Endothelial cell (in vitro differentiated cells): ENCODE measurements around the gene DEFB125. TPM values are rescaled to one million over a fixed set of nuclear protein-coding genes. Genes with fewer than 3 reads are reported as not detected.
A peak's percentile ranks its signal among the peaks of the same experiment; 100 is the strongest.
"Not testable (repeated sequence)": the region's sequence is repeated elsewhere in the genome, so short reads cannot be mapped to it uniquely, and the experiment has no call there.

Source experiments
- DNase-seq: peaks from one replicate; pipeline ENCODE4 v3.0.0; 2021; ENCODE audit warnings: low spot score
- H3K27ac Mint-ChIP-seq: one replicate; pipeline ENCODE4 v1.8.0; 2021; ENCODE audit warnings: mixed read lengths, inconsistent platforms; ENCODE audit not compliant: unreplicated experiment
- H3K27me3 Mint-ChIP-seq: one replicate; pipeline ENCODE4 v1.8.0; 2021; ENCODE audit warnings: mild to moderate bottlenecking, moderate library complexity, mixed read lengths, inconsistent platforms; ENCODE audit not compliant: unreplicated experiment
- H3K36me3 Mint-ChIP-seq: one replicate; pipeline ENCODE4 v1.8.0; 2021; ENCODE audit warnings: mild to moderate bottlenecking, low read depth, mixed read lengths, inconsistent platforms; ENCODE audit not compliant: unreplicated experiment
- H3K4me1 Mint-ChIP-seq: one replicate; pipeline ENCODE4 v1.8.0; 2021; ENCODE audit warnings: mild to moderate bottlenecking, mixed read lengths, inconsistent platforms; ENCODE audit not compliant: unreplicated experiment
- H3K4me3 Mint-ChIP-seq: one replicate; pipeline ENCODE4 v1.8.0; 2021; ENCODE audit warnings: mild to moderate bottlenecking, mixed read lengths, inconsistent platforms; ENCODE audit not compliant: unreplicated experiment
- H3K9me3 Mint-ChIP-seq: one replicate; pipeline ENCODE4 v1.8.0; 2021; ENCODE audit warnings: mixed read lengths, inconsistent platforms; ENCODE audit not compliant: unreplicated experiment
- total RNA-seq: library from RNA; stranded (reverse); fragmentation: NEBNext Ultra II Directional; extraction: Animal tissue kit (Norgen Biotek cat#: 25700); gene quantifications from one replicate; pipeline ENCODE4 v1.2.1, GENCODE V29; 2021; ENCODE audit not compliant: unreplicated experiment
- TF ChIP-seq, protein P1 (sequence below): fragments of 200-600 bp; sonication (generic); IDR thresholded peaks from one replicate; pipeline ENCODE4 v1.5.0; 2021; ENCODE audit warnings: antibody characterized with exemption; ENCODE audit not compliant: unreplicated experiment

Gene DEFB125
- total RNA-seq, 1 donor from 2014 or later, result not detected

DNA sequence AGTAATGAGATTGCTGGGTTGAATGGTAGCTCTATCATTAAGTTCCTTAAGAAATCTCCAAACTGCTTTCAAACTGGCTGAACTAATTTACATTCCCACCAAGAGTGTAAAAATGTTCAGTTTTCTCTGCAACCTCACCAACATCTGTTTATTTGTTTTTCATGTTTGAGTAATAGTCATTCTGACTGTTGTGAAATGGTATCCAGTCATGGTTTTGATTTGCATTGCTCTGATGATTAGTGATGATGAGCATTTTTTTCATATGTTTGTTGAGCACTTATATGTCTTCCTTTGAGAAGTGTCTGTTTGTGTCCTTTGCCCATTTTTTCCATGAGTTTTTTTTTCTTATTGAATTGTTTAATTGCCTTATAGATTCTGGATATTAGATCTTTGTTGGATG is 24.9 kb downstream of the DEFB125 start:
- no peak for DNase-seq
- no peak overlapping the region for H3K4me3 Mint-ChIP-seq
- H3K9me3 Mint-ChIP-seq, result no peaks in the 10 kb centered on the region
- TF ChIP-seq, protein P1, sequence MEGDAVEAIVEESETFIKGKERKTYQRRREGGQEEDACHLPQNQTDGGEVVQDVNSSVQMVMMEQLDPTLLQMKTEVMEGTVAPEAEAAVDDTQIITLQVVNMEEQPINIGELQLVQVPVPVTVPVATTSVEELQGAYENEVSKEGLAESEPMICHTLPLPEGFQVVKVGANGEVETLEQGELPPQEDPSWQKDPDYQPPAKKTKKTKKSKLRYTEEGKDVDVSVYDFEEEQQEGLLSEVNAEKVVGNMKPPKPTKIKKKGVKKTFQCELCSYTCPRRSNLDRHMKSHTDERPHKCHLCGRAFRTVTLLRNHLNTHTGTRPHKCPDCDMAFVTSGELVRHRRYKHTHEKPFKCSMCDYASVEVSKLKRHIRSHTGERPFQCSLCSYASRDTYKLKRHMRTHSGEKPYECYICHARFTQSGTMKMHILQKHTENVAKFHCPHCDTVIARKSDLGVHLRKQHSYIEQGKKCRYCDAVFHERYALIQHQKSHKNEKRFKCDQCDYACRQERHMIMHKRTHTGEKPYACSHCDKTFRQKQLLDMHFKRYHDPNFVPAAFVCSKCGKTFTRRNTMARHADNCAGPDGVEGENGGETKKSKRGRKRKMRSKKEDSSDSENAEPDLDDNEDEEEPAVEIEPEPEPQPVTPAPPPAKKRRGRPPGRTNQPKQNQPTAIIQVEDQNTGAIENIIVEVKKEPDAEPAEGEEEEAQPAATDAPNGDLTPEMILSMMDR, result no peak
- no peaks in the 10 kb centered on the region for H3K36me3 Mint-ChIP-seq
- no peak overlapping the region for H3K27ac Mint-ChIP-seq
- H3K27me3 Mint-ChIP-seq, result no peaks in the 10 kb centered on the region
- H3K4me1 Mint-ChIP-seq, result no peaks in the 10 kb centered on the region

DNA sequence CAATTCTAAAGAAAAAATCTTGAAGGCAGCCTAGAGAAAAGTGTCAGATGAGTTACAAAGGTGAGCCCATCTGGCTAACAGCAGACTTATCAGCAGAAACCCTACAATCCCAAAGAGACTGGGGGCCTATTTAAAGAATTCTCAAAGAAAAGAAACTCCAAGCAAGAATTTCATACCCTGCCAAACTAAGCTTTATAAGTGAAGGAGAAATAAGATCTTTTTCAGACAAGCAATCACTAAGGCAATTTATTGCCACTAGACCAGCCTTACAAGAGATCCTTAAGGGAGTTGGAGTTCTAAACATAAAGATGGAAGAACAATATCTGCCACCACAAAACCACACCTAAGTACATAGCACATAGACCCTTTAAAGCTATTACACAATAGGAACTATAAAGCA is 30.0 kb downstream of the DEFB125 start:
- no peak for DNase-seq
- TF ChIP-seq, protein P1, result no peak
- H3K27ac Mint-ChIP-seq, result no peak overlapping the region
- H3K4me3 Mint-ChIP-seq, result no peak overlapping the region
- no peaks in the 10 kb centered on the region for H3K4me1 Mint-ChIP-seq
- no peaks in the 10 kb centered on the region for H3K27me3 Mint-ChIP-seq
- no peaks in the 10 kb centered on the region for H3K9me3 Mint-ChIP-seq
- no peaks in the 10 kb centered on the region for H3K36me3 Mint-ChIP-seq

DNA sequence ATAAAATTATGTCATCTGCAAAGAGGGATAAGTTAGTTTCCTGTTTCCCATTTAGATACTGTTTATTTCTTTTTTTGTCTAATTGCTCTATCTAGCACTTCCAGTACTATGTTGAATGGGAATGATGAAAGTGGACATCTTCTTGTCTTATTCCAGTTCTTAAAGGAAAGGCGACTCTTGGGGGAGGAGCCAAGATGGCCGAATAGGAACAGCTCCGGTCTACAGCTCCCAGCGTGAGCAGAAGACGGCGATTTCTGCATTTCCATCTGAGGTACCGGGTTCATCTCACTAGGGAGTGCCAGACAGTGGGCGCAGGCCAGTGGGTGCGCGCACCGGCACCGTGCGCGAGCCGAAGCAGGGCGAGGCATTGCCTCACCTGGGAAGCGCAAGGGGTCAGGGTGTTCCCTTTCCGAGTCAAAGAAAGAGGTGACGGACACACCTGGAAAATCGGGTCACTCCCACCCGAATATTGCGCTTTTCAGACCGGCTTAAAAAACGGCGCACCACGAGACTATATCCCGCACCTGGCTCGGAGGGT is 42.4 kb downstream of the DEFB125 start:
- not testable (repeated sequence) for H3K4me1 Mint-ChIP-seq, H3K4me3 Mint-ChIP-seq, H3K9me3 Mint-ChIP-seq, H3K27me3 Mint-ChIP-seq, H3K36me3 Mint-ChIP-seq, DNase-seq, H3K27ac Mint-ChIP-seq

DNA sequence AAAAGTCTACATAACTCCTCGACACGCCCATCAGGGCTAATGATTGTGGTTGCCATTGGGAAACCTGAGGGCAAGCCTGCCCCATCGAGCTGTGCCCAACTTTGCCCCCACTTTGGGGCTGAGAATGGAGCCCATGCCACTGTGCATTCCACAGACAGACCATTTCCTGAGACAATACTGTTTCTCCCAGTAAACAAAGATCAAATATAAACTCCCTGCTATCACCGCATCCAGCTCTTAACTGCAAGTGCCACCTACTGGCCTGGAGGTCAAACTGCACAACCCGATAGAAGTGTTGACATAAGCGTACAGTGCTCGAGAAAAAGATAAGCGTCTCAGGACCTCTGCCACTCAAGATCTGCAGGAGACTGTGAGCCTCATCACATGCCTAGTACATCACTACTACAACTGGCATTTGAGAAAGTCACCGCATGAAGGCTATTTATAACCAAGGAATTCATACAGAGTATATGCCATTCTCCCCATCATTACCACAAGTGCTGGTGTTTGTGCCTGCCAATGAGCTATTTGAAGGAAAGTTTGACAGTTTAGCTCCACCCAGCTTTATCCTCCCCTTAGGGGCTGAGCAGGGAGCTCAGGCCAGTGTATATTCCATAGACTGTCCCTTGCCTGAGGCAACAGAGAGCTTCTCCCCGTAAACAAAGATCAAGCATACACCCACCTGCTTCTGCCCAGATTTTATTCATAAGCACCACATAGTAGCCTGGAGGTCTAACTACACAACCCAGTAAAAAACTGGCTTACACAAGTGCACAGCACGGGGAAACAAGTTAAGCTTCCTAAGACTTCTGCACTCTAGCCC is 50.4 kb downstream of the DEFB125 start:
- no peak overlapping the region for H3K27ac Mint-ChIP-seq
- no peak overlapping the region for H3K4me3 Mint-ChIP-seq
- TF ChIP-seq, protein P1, result peak; percentile 44
- H3K4me1 Mint-ChIP-seq, result peaks cover 5% of the 10 kb centered on the region
- no peaks in the 10 kb centered on the region for H3K9me3 Mint-ChIP-seq
- DNase-seq, result no peak
- H3K36me3 Mint-ChIP-seq, result no peaks in the 10 kb centered on the region
- H3K27me3 Mint-ChIP-seq, result peaks cover 2% of the 10 kb centered on the region

DNA sequence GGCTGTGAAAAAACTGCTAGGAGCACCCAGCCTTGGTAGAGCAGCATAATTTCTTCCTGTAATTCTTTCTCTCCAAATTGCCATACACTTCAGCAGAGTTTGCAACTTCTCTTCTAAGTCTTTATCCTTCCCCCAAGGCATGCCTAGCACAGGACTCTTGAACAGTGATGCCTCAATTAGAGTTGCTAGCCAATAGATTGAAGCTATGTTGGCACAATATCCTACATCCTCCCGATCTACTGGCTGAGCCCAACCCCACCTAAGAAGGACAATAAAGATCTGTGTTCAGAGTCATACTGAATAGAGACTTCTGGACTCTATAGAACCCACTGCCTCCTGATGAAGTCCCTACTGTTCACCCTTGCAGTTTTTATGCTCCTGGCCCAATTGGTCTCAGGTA is 54.8 kb downstream of the DEFB125 start, which contains the start of gene DEFB126:
TSS of gene DEFB126 (plus strand) at position 301 of the 400 bp plus-strand sequence. CDS start at position 340, 39 bp downstream.
- DNase-seq, result no peak
- Mint-ChIP-seq H3K36me3 (no peaks in the 10 kb centered on the region), H3K9me3 (no peaks in the 10 kb centered on the region), H3K27ac (no peak within 1 kb of the TSS), H3K27me3 (peaks cover 3% of the 10 kb centered on the region), H3K4me1 (peaks cover 5% of the 10 kb centered on the region), H3K4me3 (no peak within 1 kb of the TSS)
- TF ChIP-seq, protein P1, result no peak
